ENCODE results near the gene SHB.

Gene SHB

GRCh38 chr9:37984672-37985611 is 84.1 kb downstream of the SHB start:
- H3K9ac ChIP-seq (ENCODE audit: low read depth, low read length), result no peak overlapping the region
- no peaks in the 10 kb centered on the region for H3K36me3 ChIP-seq (ENCODE audit: insufficient read depth, low read length)
- no peaks in the 10 kb centered on the region for H3K9me3 ChIP-seq (ENCODE audit: control insufficient read depth, insufficient read depth, low read length)
- no peaks in the 10 kb centered on the region; the same call in 1 of the 2 replicates for H3K4me1 ChIP-seq (ENCODE audit: insufficient read depth, low read length)

GRCh38 chr9:37984278-37984671 is 84.8 kb downstream of the SHB start:
- Histone ChIP-seq H3K9me3 (ENCODE audit: control insufficient read depth, insufficient read depth, low read length) (no peaks in the 10 kb centered on the region), H3K4me1 (ENCODE audit: insufficient read depth, low read length) (no peaks in the 10 kb centered on the region; the same call in 1 of the 2 replicates), H3K9ac (ENCODE audit: low read depth, low read length) (no peak overlapping the region), H3K36me3 (ENCODE audit: insufficient read depth, low read length) (no peaks in the 10 kb centered on the region)

- no peaks in the 10 kb centered on the region; the same call in 1 of the 2 replicates for H3K4me1 ChIP-seq (ENCODE audit: insufficient read depth, low read length)
- no peak overlapping the region for H3K9ac ChIP-seq (ENCODE audit: low read depth, low read length)
- H3K36me3 ChIP-seq (ENCODE audit: insufficient read depth, low read length), result no peaks in the 10 kb centered on the region
- H3K9me3 ChIP-seq (ENCODE audit: control insufficient read depth, insufficient read depth, low read length), result no peaks in the 10 kb centered on the region
Observed at GRCh38 chr9:37983381-37984067, 85.5 kb downstream of the SHB start.

- peaks cover 4% of the 10 kb centered on the region; the same call in 1 of the 2 replicates for H3K4me1 ChIP-seq (ENCODE audit: insufficient read depth, low read length)
- no peak overlapping the region for H3K9ac ChIP-seq (ENCODE audit: low read depth, low read length)
- H3K9me3 ChIP-seq (ENCODE audit: control insufficient read depth, insufficient read depth, low read length), result no peaks in the 10 kb centered on the region
- H3K36me3 ChIP-seq (ENCODE audit: insufficient read depth, low read length), result no peaks in the 10 kb centered on the region
Observed at GRCh38 chr9:37979844-37980243, 89.2 kb downstream of the SHB start.

- H3K9ac ChIP-seq (ENCODE audit: low read depth, low read length), result no peak overlapping the region
Observed at GRCh38 chr9:37978983-37979382, 90.0 kb downstream of the SHB start.

GRCh38 chr9:37978481-37978864 is 90.6 kb downstream of the SHB start:
- Histone ChIP-seq H3K4me1 (ENCODE audit: insufficient read depth, low read length) (peaks cover 6% of the 10 kb centered on the region; the same call in 1 of the 2 replicates), H3K9me3 (ENCODE audit: control insufficient read depth, insufficient read depth, low read length) (no peaks in the 10 kb centered on the region), H3K36me3 (ENCODE audit: insufficient read depth, low read length) (no peaks in the 10 kb centered on the region; the same call in 1 of the 2 replicates), H3K9ac (ENCODE audit: low read depth, low read length) (no peak overlapping the region)

More at GRCh38 chr9:37978983-37979382, 90.0 kb downstream of the SHB start:
- Histone ChIP-seq H3K36me3 (ENCODE audit: insufficient read depth, low read length) (no peaks in the 10 kb centered on the region), H3K4me1 (ENCODE audit: insufficient read depth, low read length) (peaks cover 6% of the 10 kb centered on the region; the same call in 1 of the 2 replicates), H3K9me3 (ENCODE audit: control insufficient read depth, insufficient read depth, low read length) (no peaks in the 10 kb centered on the region)

- Histone ChIP-seq H3K9me3 (ENCODE audit: control insufficient read depth, insufficient read depth, low read length) (no peaks in the 10 kb centered on the region), H3K9ac (ENCODE audit: low read depth, low read length) (no peak overlapping the region), H3K36me3 (ENCODE audit: insufficient read depth, low read length) (no peaks in the 10 kb centered on the region; the same call in 1 of the 2 replicates), H3K4me1 (ENCODE audit: insufficient read depth, low read length) (peaks cover 6% of the 10 kb centered on the region; the same call in 1 of the 2 replicates)
Observed at GRCh38 chr9:37977851-37978480, 91.1 kb downstream of the SHB start.

GRCh38 chr9:37976714-37977477 is 92.1 kb downstream of the SHB start:
- no peak overlapping the region for H3K9ac ChIP-seq (ENCODE audit: low read depth, low read length)
- H3K4me1 ChIP-seq (ENCODE audit: insufficient read depth, low read length), result peaks cover 6% of the 10 kb centered on the region; the same call in 1 of the 2 replicates
- H3K9me3 ChIP-seq (ENCODE audit: control insufficient read depth, insufficient read depth, low read length), result no peaks in the 10 kb centered on the region
- no peaks in the 10 kb centered on the region; the same call in 1 of the 2 replicates for H3K36me3 ChIP-seq (ENCODE audit: insufficient read depth, low read length)

- Histone ChIP-seq H3K4me1 (ENCODE audit: insufficient read depth, low read length) (peaks cover 6% of the 10 kb centered on the region; the same call in 1 of the 2 replicates), H3K9me3 (ENCODE audit: control insufficient read depth, insufficient read depth, low read length) (no peaks in the 10 kb centered on the region), H3K36me3 (ENCODE audit: insufficient read depth, low read length) (no peaks in the 10 kb centered on the region; the same call in 1 of the 2 replicates), H3K9ac (ENCODE audit: low read depth, low read length) (no peak overlapping the region)
Observed at GRCh38 chr9:37975639-37976038, 93.4 kb downstream of the SHB start.

- Histone ChIP-seq H3K9ac (ENCODE audit: low read depth, low read length) (no peak overlapping the region), H3K36me3 (ENCODE audit: insufficient read depth, low read length) (no peaks in the 10 kb centered on the region; the same call in 1 of the 2 replicates), H3K9me3 (ENCODE audit: control insufficient read depth, insufficient read depth, low read length) (no peaks in the 10 kb centered on the region), H3K4me1 (ENCODE audit: insufficient read depth, low read length) (peaks cover 6% of the 10 kb centered on the region; the same call in 1 of the 2 replicates)
Observed at GRCh38 chr9:37974506-37975173, 94.4 kb downstream of the SHB start.

- peaks cover 6% of the 10 kb centered on the region for H3K36me3 ChIP-seq (ENCODE audit: insufficient read depth, low read length)
- peaks cover 6% of the 10 kb centered on the region; the same call in 1 of the 2 replicates for H3K4me1 ChIP-seq (ENCODE audit: insufficient read depth, low read length)
- no peak overlapping the region for H3K9ac ChIP-seq (ENCODE audit: low read depth, low read length)
- no peaks in the 10 kb centered on the region for H3K9me3 ChIP-seq (ENCODE audit: control insufficient read depth, insufficient read depth, low read length)
Observed at GRCh38 chr9:37972351-37972848, 96.6 kb downstream of the SHB start.

- Histone ChIP-seq H3K36me3 (ENCODE audit: insufficient read depth, low read length) (peaks cover 6% of the 10 kb centered on the region), H3K4me1 (ENCODE audit: insufficient read depth, low read length) (peaks cover 6% of the 10 kb centered on the region; the same call in 1 of the 2 replicates), H3K9me3 (ENCODE audit: control insufficient read depth, insufficient read depth, low read length) (no peaks in the 10 kb centered on the region), H3K9ac (ENCODE audit: low read depth, low read length) (no peak overlapping the region)
Observed at GRCh38 chr9:37971691-37972090, 97.3 kb downstream of the SHB start.

GRCh38 chr9:37971108-37971459 is 97.9 kb downstream of the SHB start:
- peaks cover 6% of the 10 kb centered on the region for H3K36me3 ChIP-seq (ENCODE audit: insufficient read depth, low read length)
- no peak overlapping the region for H3K9ac ChIP-seq (ENCODE audit: low read depth, low read length)
- H3K9me3 ChIP-seq (ENCODE audit: control insufficient read depth, insufficient read depth, low read length), result no peaks in the 10 kb centered on the region
- H3K4me1 ChIP-seq (ENCODE audit: insufficient read depth, low read length), result peaks cover 6% of the 10 kb centered on the region; the same call in 1 of the 2 replicates

All from ES-I3 (cell line).